GM12878 (cell line): Measurements from ENCODE around the gene GP9. TPM values are rescaled to one million over a fixed set of nuclear protein-coding genes. Genes with fewer than 3 reads are reported as not detected.

ENCODE experiments used
- ATAC-seq: fragments of 200-7000 bp; cut with Tn5 transposase; 3 replicates; pipeline ENCODE4 v1.9.1; 2020; ENCODE audit warnings: mild to moderate bottlenecking, moderate library complexity
- BruUV-seq: library from RNA; stranded (reverse); fragments of 400-500 nt; replicated peaks from 2 replicates; lab custom pipeline; 2021; lab: Mats Ljungman, UMichigan
- CTCF ChIA-PET: fragments of 300-600 bp; sonication (Branson Sonifier 250); formaldehyde crosslinking; extraction: SDS; loops from one replicate; lab custom pipeline; 2021; ENCODE audit warnings: inconsistent platforms; lab: Yijun Ruan, JAX
- POLR2A ChIA-PET: fragments of 350-600 bp; formaldehyde crosslinking; extraction: SDS; loops from one replicate; lab custom pipeline; 2021; ENCODE audit warnings: inconsistent platforms; lab: Charles Lee
- RAD21 ChIA-PET: fragments of 300-600 bp; sonication (Branson Sonifier 250); formaldehyde crosslinking; loops from one replicate; lab custom pipeline; 2023; ENCODE audit warnings: antibody characterized with exemption; ENCODE audit not compliant: unreplicated experiment; lab: Charles Lee
- SMC1A ChIA-PET: fragments of 300-600 bp; sonication (Branson Sonifier 250); formaldehyde crosslinking; loops from one replicate; lab custom pipeline; 2023; ENCODE audit not compliant: unreplicated experiment, uncharacterized antibody; lab: Charles Lee
- DNase-seq: peaks from one replicate; pipeline ENCODE4 v3.0.0-alpha.2; 2011; ENCODE audit warnings: low read depth, low spot score
- FAIRE-seq: peaks from 3 replicates; lab custom pipeline; 2011; peaks lifted over from hg19 to GRCh38; lab: Jason Lieb, UNC
- H2AFZ ChIP-seq: 2 replicates; pipeline ENCODE4 v1.6.0; 2011; ENCODE audit warnings: low read depth, low read length, control low read depth; ENCODE audit not compliant: control insufficient read depth
- H3K27ac ChIP-seq: 2 replicates; pipeline ENCODE4 v1.5.1; 2011; ENCODE audit warnings: control low read depth; ENCODE audit not compliant: control insufficient read depth, insufficient read depth
- H3K27me3 ChIP-seq, 2 experiments: replicated peaks in 1 of 2; 2 replicates each; pipeline versions ENCODE4 v1.6.0 to v1.6.1; 2011; ENCODE audit warnings: low read length in 1 of 2; ENCODE audit not compliant: control insufficient read depth in 2 of 2, insufficient read depth in 2 of 2
- H3K36me3 ChIP-seq, 2 experiments: 2 replicates each; pipeline ENCODE4 v1.5.1; 2011; ENCODE audit warnings: low read length in 1 of 2; ENCODE audit not compliant: control insufficient read depth in 2 of 2, insufficient read depth in 2 of 2
- H3K4me1 ChIP-seq: 2 replicates; pipeline ENCODE4 v1.6.1; 2011; ENCODE audit warnings: mild to moderate bottlenecking, low read length, moderate library complexity, mixed read lengths; ENCODE audit not compliant: control insufficient read depth, insufficient read depth
- H3K4me2 ChIP-seq: 2 replicates; pipeline ENCODE4 v1.6.0; 2011; ENCODE audit warnings: control low read depth; ENCODE audit not compliant: control insufficient read depth, insufficient read depth
- H3K4me3 ChIP-seq: fragments of 200-600 bp; sonication (generic); 2 replicates; pipeline ENCODE4 v1.5.1; 2016
- H3K79me2 ChIP-seq: 2 replicates; pipeline ENCODE4 v1.6.0; 2011; ENCODE audit warnings: low read length; ENCODE audit not compliant: control insufficient read depth, insufficient read depth
- H3K9ac ChIP-seq: 2 replicates; pipeline ENCODE4 v1.8.0; 2011; ENCODE audit warnings: low read length, control low read depth, mixed read lengths; ENCODE audit not compliant: control insufficient read depth, insufficient read depth
- H3K9me3 ChIP-seq: replicated peaks from 3 replicates; pipeline ENCODE4 v1.5.1; 2011; ENCODE audit warnings: mild to moderate bottlenecking, low read length; ENCODE audit not compliant: control insufficient read depth, insufficient read depth
- H4K20me1 ChIP-seq: 2 replicates; pipeline ENCODE4 v1.6.0; 2011; ENCODE audit not compliant: control insufficient read depth, insufficient read depth
- CREB1 ChIP-seq: IDR thresholded peaks from 2 replicates; pipeline ENCODE4 v1.6.1; 2012; ENCODE audit warnings: low read depth, mild to moderate bottlenecking, inconsistent platforms
- E2F4 ChIP-seq: IDR thresholded peaks from 2 replicates; pipeline ENCODE4 v1.6.1; 2012; ENCODE audit warnings: low read depth, low read length, improper control_type of control experiment
- EED ChIP-seq: sonication (generic); IDR thresholded peaks from 2 replicates; pipeline ENCODE4 v1.6.1; 2016; ENCODE audit warnings: antibody characterized with exemption, low read depth
- EP300 ChIP-seq, 2 experiments: fragments of 150-350 bp in 1 of 2; IDR thresholded peaks; 2 replicates each; pipeline ENCODE4 v1.6.1; 2011 to 2012; ENCODE audit warnings: low read depth in 2 of 2, low read length in 2 of 2, borderline replicate concordance in 1 of 2, improper control_type of control experiment in 1 of 2, inconsistent platforms in 1 of 2; ENCODE audit not compliant: control insufficient read depth in 1 of 2
- HCFC1 ChIP-seq: fragments of 150-350 bp; IDR thresholded peaks from 2 replicates; pipeline ENCODE4 v1.6.1; 2014; ENCODE audit warnings: low read length
- IKZF1 ChIP-seq: fragments of 450-650 bp; conservative IDR thresholded peaks from 2 replicates; pipeline ENCODE4 v1.6.1; 2017; ENCODE audit warnings: antibody characterized with exemption, mild to moderate bottlenecking
- RBBP5 ChIP-seq: fragments of 200-600 bp; sonication (generic); conservative IDR thresholded peaks from 2 replicates; pipeline ENCODE4 v1.6.1; 2016
- SIN3A ChIP-seq: IDR thresholded peaks from 2 replicates; pipeline ENCODE4 v1.6.1; 2012; ENCODE audit warnings: low read depth, low read length, improper control_type of control experiment
- TAF1 ChIP-seq: IDR thresholded peaks from 2 replicates; pipeline ENCODE4 v1.6.1; 2011; ENCODE audit warnings: mild to moderate bottlenecking, low read depth, low read length, borderline replicate concordance
- ZBTB11 ChIP-seq: fragments of 450-650 bp; formaldehyde crosslinking; IDR thresholded peaks from 2 replicates; pipeline ENCODE4 v1.5.0; 2022; ENCODE audit warnings: mild to moderate bottlenecking, missing genetic modification characterization
- ZNF622 ChIP-seq: fragments of 450-650 bp; IDR thresholded peaks from 2 replicates; pipeline ENCODE4 v1.6.1; 2017; ENCODE audit warnings: mild to moderate bottlenecking, inconsistent platforms
- whole genome bisulfite sequencing: methylation state at CpG from one replicate; pipeline ENCODE4 v1.1.6; 2016; ENCODE audit warnings: low lambda C conversion rate; ENCODE audit not compliant: insufficient replicate concordance, insufficient coverage; ENCODE audit errors: missing lambda C conversion rate; 5-methylcytosine and 5-hydroxymethylcytosine counted together
- in situ Hi-C: fragments of 300-500 bp; cut with MboI; formaldehyde crosslinking; loops from 9 replicates; pipeline ENCODE4 v1.14.3; 2018; ENCODE audit warnings: mixed read lengths
- intact Hi-C: fragments of 100-400 bp; cut with micrococcal nuclease; formaldehyde crosslinking; loops from one replicate; pipeline ENCODE4 v1.14.2; 2022; ENCODE audit not compliant: unreplicated experiment
- polyA plus RNA-seq, 11 experiments: library from polyadenylated mRNA; depleted of rRNA in 4 of 11; unstranded in 6 of 11; stranded (reverse) in 5 of 11; fragments of >200 nt; fragmentation: Nextera tagmentation in 4 of 11; fragmentation: Illumina TruSeq in 1 of 11; extraction: Ambion mirVana in 4 of 11; extraction: Trizol in 1 of 11; gene quantifications; 1 replicate in 1 of 11; 2 replicates in 10 of 11; pipeline versions ENCODE4 v1.2.1 to v1.2.3, GENCODE V29; 2011 to 2016; ENCODE audit warnings: inconsistent platforms in 2 of 11, missing spikeins in 2 of 11, low read depth in 1 of 11
- total RNA-seq, 4 experiments: library from RNA; depleted of rRNA in 3 of 4; stranded (reverse); fragments of >200 nt in 3 of 4; fragmentation: Illumina TruSeq in 1 of 4; extraction: Trizol in 1 of 4; gene quantifications; 2 replicates each; pipeline versions ENCODE4 v1.2.1 to v1.2.3, GENCODE V29; 2013 to 2021
- TF ChIP-seq, protein P1 (sequence below): IDR thresholded peaks from 2 replicates; pipeline ENCODE4 v1.6.1; 2011; ENCODE audit warnings: mild to moderate bottlenecking, low read depth, low read length, moderate library complexity; ENCODE audit not compliant: insufficient replicate concordance
- TF ChIP-seq, protein P2 (sequence below): fragments of 150-350 bp; IDR thresholded peaks from 2 replicates; pipeline ENCODE4 v1.6.1; 2014; ENCODE audit warnings: mild to moderate bottlenecking, low read depth, low read length

The GP9 gene
- total and polyA plus RNA-seq, 10 of the 15 experiments (the other 5 are each of a cell fraction or from before 2014, with no cell fraction given): 0.15 TPM; not detected in 9

- TF ChIP-seq E2F4 (no peak), EED (no peak), CREB1 (no peak), TAF1 (no peak), HCFC1 (no peak), RBBP5 (no peak)
- TF ChIP-seq, protein P1, sequence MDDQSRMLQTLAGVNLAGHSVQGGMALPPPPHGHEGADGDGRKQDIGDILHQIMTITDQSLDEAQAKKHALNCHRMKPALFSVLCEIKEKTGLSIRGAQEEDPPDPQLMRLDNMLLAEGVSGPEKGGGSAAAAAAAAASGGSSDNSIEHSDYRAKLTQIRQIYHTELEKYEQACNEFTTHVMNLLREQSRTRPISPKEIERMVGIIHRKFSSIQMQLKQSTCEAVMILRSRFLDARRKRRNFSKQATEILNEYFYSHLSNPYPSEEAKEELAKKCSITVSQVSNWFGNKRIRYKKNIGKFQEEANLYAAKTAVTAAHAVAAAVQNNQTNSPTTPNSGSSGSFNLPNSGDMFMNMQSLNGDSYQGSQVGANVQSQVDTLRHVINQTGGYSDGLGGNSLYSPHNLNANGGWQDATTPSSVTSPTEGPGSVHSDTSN: no peak
These were observed 43.1 kb upstream of the GP9 start (continued) for GRCh38 chr3:129017484-129017899.

GRCh38 chr3:129018271-129018670 is 42.3 kb upstream of the GP9 start:
- Histone ChIP-seq H3K79me2 (no peaks in the 10 kb centered on the region), H2AFZ (no peak overlapping the region), H3K4me3 (no peak overlapping the region), H3K27me3 (peaks cover 0 to 4% of the 10 kb centered on the region in 2 experiments; a peak in 1 of 4 replicates), H3K4me1 (peaks cover 19% of the 10 kb centered on the region), H3K9me3 (no peaks in the 10 kb centered on the region), H3K9ac (no peak overlapping the region), H4K20me1 (no peaks in the 10 kb centered on the region), H3K4me2 (no peak overlapping the region), H3K36me3 (no peaks in the 10 kb centered on the region), H3K27ac (no peak overlapping the region)
- no peak for ATAC-seq
- ChIA-PET POLR2A (no interaction called here), RAD21 (no interaction called here), CTCF (interaction anchor here (4.0 kb wide), 1 partner anchor 48 kb away, joined by 32 read pairs; no protein-coding TSS in a partner anchor), SMC1A (interaction anchor here (2.8 kb wide), 1 partner anchor 48 kb away, joined by 22 read pairs; no protein-coding TSS in a partner anchor)
- BruUV-seq: no TSS peak
- no peak for DNase-seq
- no peak for TF ChIP-seq EP300 (IDR thresholded peaks at IDR 0.05; ENCODE audit: borderline replicate concordance in 1 of 2, control insufficient read depth in 1 of 2, low read depth in 2 of 2, low read length in 2 of 2)
- no peak for TF ChIP-seq SIN3A
- no peak for TF ChIP-seq ZNF622
- TF ChIP-seq IKZF1: no peak
- no peak for TF ChIP-seq CREB1
- TF ChIP-seq, protein P2, sequence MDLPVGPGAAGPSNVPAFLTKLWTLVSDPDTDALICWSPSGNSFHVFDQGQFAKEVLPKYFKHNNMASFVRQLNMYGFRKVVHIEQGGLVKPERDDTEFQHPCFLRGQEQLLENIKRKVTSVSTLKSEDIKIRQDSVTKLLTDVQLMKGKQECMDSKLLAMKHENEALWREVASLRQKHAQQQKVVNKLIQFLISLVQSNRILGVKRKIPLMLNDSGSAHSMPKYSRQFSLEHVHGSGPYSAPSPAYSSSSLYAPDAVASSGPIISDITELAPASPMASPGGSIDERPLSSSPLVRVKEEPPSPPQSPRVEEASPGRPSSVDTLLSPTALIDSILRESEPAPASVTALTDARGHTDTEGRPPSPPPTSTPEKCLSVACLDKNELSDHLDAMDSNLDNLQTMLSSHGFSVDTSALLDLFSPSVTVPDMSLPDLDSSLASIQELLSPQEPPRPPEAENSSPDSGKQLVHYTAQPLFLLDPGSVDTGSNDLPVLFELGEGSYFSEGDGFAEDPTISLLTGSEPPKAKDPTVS: no peak
- no peak for TF ChIP-seq ZBTB11 (CRISPR knock-in tag)
- in situ Hi-C loops (no loop called here), intact Hi-C loops (no loop called here)
- FAIRE-seq: no peak
- WGBS: 67% methylated on average over 2 of the region's 2 CpGs
